K562 (cell line): ENCODE measurements around the gene TRAPPC8. TPM values are rescaled to one million over a fixed set of nuclear protein-coding genes. Genes with fewer than 3 reads are reported as not detected.

Experiments used
- ATF1 ChIP-seq, 2 experiments: fragments of 450-650 bp in 1 of 2; IDR thresholded peaks; 2 replicates each; pipeline ENCODE4 v1.6.1; 2016; ENCODE audit warnings: missing compliant biosample characterization in 1 of 2, missing genetic modification characterization in 1 of 2
- BHLHE40 ChIP-seq: IDR thresholded peaks from 2 replicates; pipeline ENCODE4 v1.6.1; 2011; ENCODE audit warnings: low read length, improper control_type of control experiment
- BRD9 ChIP-seq: fragments of 450-650 bp; IDR thresholded peaks from 2 replicates; pipeline ENCODE4 v1.6.1; 2018; ENCODE audit warnings: low read depth; ENCODE audit not compliant: partially characterized antibody
- FOXA1 ChIP-seq: fragments of 450-650 bp; IDR thresholded peaks from 2 replicates; pipeline ENCODE4 v1.6.1; 2016; ENCODE audit warnings: mild to moderate bottlenecking, borderline replicate concordance
- HMGN3 ChIP-seq: IDR thresholded peaks from 2 replicates; pipeline ENCODE4 v1.6.1; 2011; ENCODE audit warnings: borderline replicate concordance, low read depth, mild to moderate bottlenecking, mixed read lengths, low read length; ENCODE audit not compliant: insufficient read length; ENCODE audit errors: extremely low read depth
- L3MBTL2 ChIP-seq: fragments of 450-650 bp; IDR thresholded peaks from 2 replicates; pipeline ENCODE4 v1.6.1; 2016; ENCODE audit warnings: mild to moderate bottlenecking, moderate library complexity
- NR2C1 ChIP-seq, 2 experiments: fragments of 450-650 bp; IDR thresholded peaks; 2 replicates each; pipeline ENCODE4 v1.6.1; 2017; ENCODE audit warnings: mild to moderate bottlenecking in 2 of 2, antibody characterized with exemption in 1 of 2, inconsistent platforms in 1 of 2, missing compliant biosample characterization in 1 of 2, missing genetic modification characterization in 1 of 2
- SMC3 ChIP-seq: conservative IDR thresholded peaks from 2 replicates; pipeline ENCODE4 v1.6.1; 2011; ENCODE audit warnings: low read depth, low read length, improper control_type of control experiment; ENCODE audit not compliant: insufficient read depth
- SNRNP70 ChIP-seq: fragments of 200-400 bp; formaldehyde crosslinking; optimal IDR thresholded peaks from 2 replicates; pipeline ENCODE3; 2017; ENCODE audit warnings: low read depth, low read length
- ZNF41 ChIP-seq: fragments of 250-450 bp; sonication (Bioruptor Pico); conservative IDR thresholded peaks from 2 replicates; pipeline ENCODE4 v1.4.0; 2020; ENCODE audit warnings: mild to moderate bottlenecking
- polyA plus RNA-seq, 8 experiments: library from polyadenylated mRNA; depleted of rRNA in 4 of 8; stranded (reverse) in 5 of 8; unstranded in 3 of 8; fragments of >200 nt; fragmentation: Nextera tagmentation in 2 of 8; fragmentation: Illumina TruSeq in 1 of 8; extraction: Ambion mirVana in 2 of 8; extraction: Trizol in 1 of 8; gene quantifications; 2 replicates each; pipeline versions ENCODE4 v1.2.1 to v1.2.3, GENCODE V29; 2011 to 2014; ENCODE audit warnings: inconsistent platforms in 1 of 8, missing spikeins in 1 of 8
- total RNA-seq, 7 experiments: library from RNA; depleted of rRNA in 6 of 7; stranded (reverse); fragments of >200 nt in 6 of 7; fragmentation: Illumina TruSeq in 2 of 7; extraction: Trizol in 2 of 7; gene quantifications; 2 replicates each; pipeline versions ENCODE4 v1.2.1 to v1.2.3, GENCODE V29; 2011 to 2021; ENCODE audit warnings: low replicate concordance in 1 of 7
- TF ChIP-seq, protein P1 (sequence below), 2 experiments: fragments of 200-800 bp in 1 of 2; sonication (Bioruptor generic) in 1 of 2; sonication (generic) in 1 of 2; formaldehyde crosslinking in 1 of 2; IDR thresholded peaks in 1 of 2; conservative IDR thresholded peaks in 1 of 2; 2 replicates each; pipeline versions ENCODE4 v1.5.0 to v1.6.1; 2016 to 2020; ENCODE audit warnings: missing compliant biosample characterization in 1 of 2, missing genetic modification characterization in 1 of 2, missing genetic modification reagents in 1 of 2
- TF ChIP-seq, protein P2 (sequence below): fragments of 450-650 bp; IDR thresholded peaks from 2 replicates; pipeline ENCODE4 v1.6.1; 2018; ENCODE audit warnings: mild to moderate bottlenecking, low read depth; ENCODE audit not compliant: partially characterized antibody
- TF ChIP-seq, protein P3 (sequence below): IDR thresholded peaks from 2 replicates; pipeline ENCODE4 v1.6.1; 2011; ENCODE audit not compliant: insufficient read length; ENCODE audit errors: extremely low read depth
- TF ChIP-seq, protein P4 (sequence below): sonication (generic); formaldehyde crosslinking; IDR thresholded peaks from 2 replicates; pipeline ENCODE4 v1.9.0; 2022; ENCODE audit warnings: mild to moderate bottlenecking, missing genetic modification reagents
- TF ChIP-seq, protein P5 (sequence below): IDR thresholded peaks from 2 replicates; pipeline ENCODE4 v1.6.1; 2011; ENCODE audit warnings: borderline replicate concordance, low read depth, mild to moderate bottlenecking, moderate library complexity, low read length; ENCODE audit not compliant: insufficient read depth, poor library complexity, severe bottlenecking

TRAPPC8 gene
- total and polyA plus RNA-seq, 9 of the 15 experiments (the other 6 are each of a cell fraction or from before 2014, with no cell fraction given) = 20.1 to 111 (median 35.6) TPM

DNA sequence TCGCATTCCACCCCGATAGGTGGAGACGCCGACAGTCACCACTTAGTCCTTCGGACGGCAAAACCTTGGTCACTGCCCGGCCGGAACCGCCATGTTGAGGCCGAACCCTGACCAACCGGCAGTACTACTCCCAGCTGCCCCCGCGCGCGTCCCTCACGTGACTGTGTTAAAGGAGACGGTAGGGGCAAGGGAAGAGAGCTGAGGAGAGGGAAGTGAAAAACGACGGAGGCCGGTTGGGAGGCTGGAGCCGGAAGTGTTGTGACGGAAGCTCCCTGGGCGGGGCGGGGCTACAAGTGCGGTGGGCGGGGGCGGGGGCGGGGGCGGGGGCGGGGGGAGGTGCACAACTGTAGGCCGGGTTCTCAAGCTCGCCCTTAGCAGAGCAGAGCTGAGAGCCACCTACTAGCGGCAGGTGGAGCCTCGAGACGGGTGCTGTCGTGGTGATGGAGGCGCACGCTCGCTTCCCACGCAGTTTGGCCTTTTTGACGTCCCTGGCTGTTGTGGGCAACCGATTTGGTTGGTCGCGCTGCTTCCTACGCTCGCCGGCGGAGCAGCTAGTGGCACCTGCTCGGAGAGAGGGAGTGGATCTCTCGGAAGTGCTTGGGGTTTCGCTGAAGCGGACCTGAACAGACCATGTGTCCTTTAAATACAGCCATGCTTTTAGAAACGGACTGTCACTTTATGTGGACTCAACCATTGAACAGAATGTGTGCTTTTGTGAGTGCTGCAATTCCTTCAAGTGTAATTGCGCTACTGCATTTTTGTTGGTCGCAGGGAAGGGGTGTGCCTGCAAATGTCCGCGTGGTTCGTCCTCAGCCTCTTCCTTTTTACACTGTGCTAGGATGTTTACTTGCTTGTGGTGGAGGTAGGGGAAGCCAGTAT lies at the start of gene TRAPPC8 (continued):
- TF ChIP-seq, protein P1, sequence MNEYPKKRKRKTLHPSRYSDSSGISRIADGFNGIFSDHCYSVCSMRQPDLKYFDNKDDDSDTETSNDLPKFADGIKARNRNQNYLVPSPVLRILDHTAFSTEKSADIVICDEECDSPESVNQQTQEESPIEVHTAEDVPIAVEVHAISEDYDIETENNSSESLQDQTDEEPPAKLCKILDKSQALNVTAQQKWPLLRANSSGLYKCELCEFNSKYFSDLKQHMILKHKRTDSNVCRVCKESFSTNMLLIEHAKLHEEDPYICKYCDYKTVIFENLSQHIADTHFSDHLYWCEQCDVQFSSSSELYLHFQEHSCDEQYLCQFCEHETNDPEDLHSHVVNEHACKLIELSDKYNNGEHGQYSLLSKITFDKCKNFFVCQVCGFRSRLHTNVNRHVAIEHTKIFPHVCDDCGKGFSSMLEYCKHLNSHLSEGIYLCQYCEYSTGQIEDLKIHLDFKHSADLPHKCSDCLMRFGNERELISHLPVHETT (CRISPR knock-in tag; conservative IDR thresholded peaks at IDR 0.05 in 1 of 2, IDR thresholded peaks at IDR 0.05 in 1 of 2) = peak in 1 of 2 experiments; percentile 79; a peak in 2 of 4 replicates
- TF ChIP-seq, protein P2, sequence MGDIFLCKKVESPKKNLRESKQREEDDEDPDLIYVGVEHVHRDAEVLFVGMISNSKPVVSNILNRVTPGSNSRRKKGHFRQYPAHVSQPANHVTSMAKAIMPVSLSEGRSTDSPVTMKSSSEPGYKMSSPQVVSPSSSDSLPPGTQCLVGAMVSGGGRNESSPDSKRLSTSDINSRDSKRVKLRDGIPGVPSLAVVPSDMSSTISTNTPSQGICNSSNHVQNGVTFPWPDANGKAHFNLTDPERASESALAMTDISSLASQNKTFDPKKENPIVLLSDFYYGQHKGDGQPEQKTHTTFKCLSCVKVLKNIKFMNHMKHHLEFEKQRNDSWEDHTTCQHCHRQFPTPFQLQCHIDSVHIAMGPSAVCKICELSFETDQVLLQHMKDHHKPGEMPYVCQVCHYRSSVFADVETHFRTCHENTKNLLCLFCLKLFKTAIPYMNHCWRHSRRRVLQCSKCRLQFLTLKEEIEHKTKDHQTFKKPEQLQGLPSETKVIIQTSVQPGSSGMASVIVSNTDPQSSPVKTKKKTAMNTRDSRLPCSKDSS = no peak
- TF ChIP-seq SNRNP70 (no peak), NR2C1 (IDR thresholded peaks at IDR 0.05) (peak; percentile 73), NR2C1 (tag; IDR thresholded peaks at IDR 0.05) (peak; percentile 77), ATF1 (CRISPR knock-in tag; IDR thresholded peaks at IDR 0.05) (peak; percentile 31), ATF1 (tag; IDR thresholded peaks at IDR 0.05) (peak; percentile 74), L3MBTL2 (peak; percentile 99), ZNF41 (CRISPR knock-in tag) (0 out of 2 replicates have a peak, but pooled peaks have one; percentile 33), FOXA1 (no peak), BHLHE40 (peak; percentile 99), HMGN3 (no peak), BRD9 (peak; percentile 20), SMC3 (no peak)
- TF ChIP-seq, protein P3, sequence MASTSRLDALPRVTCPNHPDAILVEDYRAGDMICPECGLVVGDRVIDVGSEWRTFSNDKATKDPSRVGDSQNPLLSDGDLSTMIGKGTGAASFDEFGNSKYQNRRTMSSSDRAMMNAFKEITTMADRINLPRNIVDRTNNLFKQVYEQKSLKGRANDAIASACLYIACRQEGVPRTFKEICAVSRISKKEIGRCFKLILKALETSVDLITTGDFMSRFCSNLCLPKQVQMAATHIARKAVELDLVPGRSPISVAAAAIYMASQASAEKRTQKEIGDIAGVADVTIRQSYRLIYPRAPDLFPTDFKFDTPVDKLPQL = no peak
- TF ChIP-seq, protein P4, sequence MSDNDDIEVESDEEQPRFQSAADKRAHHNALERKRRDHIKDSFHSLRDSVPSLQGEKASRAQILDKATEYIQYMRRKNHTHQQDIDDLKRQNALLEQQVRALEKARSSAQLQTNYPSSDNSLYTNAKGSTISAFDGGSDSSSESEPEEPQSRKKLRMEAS (CRISPR knock-in tag) = peak; percentile 93
- TF ChIP-seq, protein P5, sequence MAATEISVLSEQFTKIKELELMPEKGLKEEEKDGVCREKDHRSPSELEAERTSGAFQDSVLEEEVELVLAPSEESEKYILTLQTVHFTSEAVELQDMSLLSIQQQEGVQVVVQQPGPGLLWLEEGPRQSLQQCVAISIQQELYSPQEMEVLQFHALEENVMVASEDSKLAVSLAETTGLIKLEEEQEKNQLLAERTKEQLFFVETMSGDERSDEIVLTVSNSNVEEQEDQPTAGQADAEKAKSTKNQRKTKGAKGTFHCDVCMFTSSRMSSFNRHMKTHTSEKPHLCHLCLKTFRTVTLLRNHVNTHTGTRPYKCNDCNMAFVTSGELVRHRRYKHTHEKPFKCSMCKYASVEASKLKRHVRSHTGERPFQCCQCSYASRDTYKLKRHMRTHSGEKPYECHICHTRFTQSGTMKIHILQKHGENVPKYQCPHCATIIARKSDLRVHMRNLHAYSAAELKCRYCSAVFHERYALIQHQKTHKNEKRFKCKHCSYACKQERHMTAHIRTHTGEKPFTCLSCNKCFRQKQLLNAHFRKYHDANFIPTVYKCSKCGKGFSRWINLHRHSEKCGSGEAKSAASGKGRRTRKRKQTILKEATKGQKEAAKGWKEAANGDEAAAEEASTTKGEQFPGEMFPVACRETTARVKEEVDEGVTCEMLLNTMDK = peak; percentile 49
